Tibial artery (tissue), 4 donors: Measurements from ENCODE around the gene ZBTB7C.

Experiments
- DNase-seq, 2 donors: peaks; one replicate each; pipeline ENCODE4 v3.0.0-alpha.2; 2019
- H3K27ac ChIP-seq, 2 donors: fragments of 200-600 bp; sonication (generic) in 1 of 2; 1 replicate in 1 of 2; 2 replicates in 1 of 2; pipeline ENCODE4 v1.5.1; 2018 to 2019; ENCODE audit warnings: mild to moderate bottlenecking in 1 of 2
- H3K27me3 ChIP-seq, 2 donors: fragments of 200-600 bp; sonication (generic) in 1 of 2; one replicate each; pipeline versions ENCODE4 v1.5.1 to v1.6.0; 2016 to 2019
- H3K36me3 ChIP-seq, 3 donors: fragments of 200-600 bp; sonication (generic) in 2 of 3; one replicate each; pipeline ENCODE4 v1.5.1; 2016 to 2019; ENCODE audit warnings: mild to moderate bottlenecking in 2 of 3
- H3K4me1 ChIP-seq, 4 donors: fragments of 200-600 bp; sonication (generic) in 2 of 4; 1 replicate in 3 of 4; 2 replicates in 1 of 4; pipeline ENCODE4 v1.5.1; 2016 to 2019
- H3K4me3 ChIP-seq, 2 donors: fragments of 200-600 bp; sonication (generic) in 1 of 2; 1 replicate in 1 of 2; 2 replicates in 1 of 2; pipeline ENCODE4 v1.5.1; 2018 to 2019; ENCODE audit warnings: mild to moderate bottlenecking in 2 of 2
- H3K9me3 ChIP-seq, 3 donors: fragments of 200-600 bp; sonication (generic) in 1 of 3; one replicate each; pipeline ENCODE4 v1.5.1; 2016 to 2019
- intact Hi-C: fragments of 100-400 bp; cut with DNase I; formaldehyde crosslinking; loops from one replicate; pipeline ENCODE4 v1.15.0; 2023; ENCODE audit warnings: low total_unique reads
- TF ChIP-seq, protein P1 (sequence below), 2 experiments: fragments of 200-600 bp in 1 of 2; fragments of 450-650 bp in 1 of 2; IDR thresholded peaks; one replicate each; pipeline ENCODE4 v1.5.1; 2017 to 2019; ENCODE audit warnings: antibody characterized with exemption in 2 of 2, mild to moderate bottlenecking in 1 of 2, moderate library complexity in 1 of 2

Gene ZBTB7C

DNA sequence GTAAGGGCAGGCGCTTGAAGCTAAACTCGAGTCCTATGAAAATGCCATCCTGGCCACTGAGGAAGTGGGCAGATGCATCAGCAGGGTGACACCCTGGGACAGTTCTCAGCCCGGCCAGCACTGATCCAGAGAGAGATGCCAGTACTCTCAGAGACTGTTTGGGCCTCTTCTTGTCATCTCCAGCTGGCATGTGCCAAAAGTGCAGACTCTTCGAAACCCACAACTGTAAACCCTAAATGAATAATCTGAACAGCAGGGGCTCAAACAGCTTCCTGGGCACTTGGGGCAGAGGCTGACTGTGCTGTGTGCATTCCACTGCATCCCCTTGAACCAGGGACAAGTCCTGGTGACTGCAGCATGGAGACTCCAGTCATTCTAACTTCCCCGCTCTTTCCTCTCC lies 274.6 kb downstream of the ZBTB7C start:
- DNase-seq: no peak
- no peaks in the 10 kb centered on the region for H3K9me3 ChIP-seq
- peaks cover 0 to 11% of the 10 kb centered on the region in 2 donors for H3K27me3 ChIP-seq
- H3K4me1 ChIP-seq: peaks cover 0 to 51% (median 30%) of the 10 kb centered on the region in 4 donors
- H3K4me3 ChIP-seq: no peak overlapping the region
- no peak overlapping the region for H3K27ac ChIP-seq
- H3K36me3 ChIP-seq: no peaks in the 10 kb centered on the region
- TF ChIP-seq, protein P1, sequence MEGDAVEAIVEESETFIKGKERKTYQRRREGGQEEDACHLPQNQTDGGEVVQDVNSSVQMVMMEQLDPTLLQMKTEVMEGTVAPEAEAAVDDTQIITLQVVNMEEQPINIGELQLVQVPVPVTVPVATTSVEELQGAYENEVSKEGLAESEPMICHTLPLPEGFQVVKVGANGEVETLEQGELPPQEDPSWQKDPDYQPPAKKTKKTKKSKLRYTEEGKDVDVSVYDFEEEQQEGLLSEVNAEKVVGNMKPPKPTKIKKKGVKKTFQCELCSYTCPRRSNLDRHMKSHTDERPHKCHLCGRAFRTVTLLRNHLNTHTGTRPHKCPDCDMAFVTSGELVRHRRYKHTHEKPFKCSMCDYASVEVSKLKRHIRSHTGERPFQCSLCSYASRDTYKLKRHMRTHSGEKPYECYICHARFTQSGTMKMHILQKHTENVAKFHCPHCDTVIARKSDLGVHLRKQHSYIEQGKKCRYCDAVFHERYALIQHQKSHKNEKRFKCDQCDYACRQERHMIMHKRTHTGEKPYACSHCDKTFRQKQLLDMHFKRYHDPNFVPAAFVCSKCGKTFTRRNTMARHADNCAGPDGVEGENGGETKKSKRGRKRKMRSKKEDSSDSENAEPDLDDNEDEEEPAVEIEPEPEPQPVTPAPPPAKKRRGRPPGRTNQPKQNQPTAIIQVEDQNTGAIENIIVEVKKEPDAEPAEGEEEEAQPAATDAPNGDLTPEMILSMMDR (IDR thresholded peaks at IDR 0.05): no peak
- intact Hi-C loops: no loop called here

DNA sequence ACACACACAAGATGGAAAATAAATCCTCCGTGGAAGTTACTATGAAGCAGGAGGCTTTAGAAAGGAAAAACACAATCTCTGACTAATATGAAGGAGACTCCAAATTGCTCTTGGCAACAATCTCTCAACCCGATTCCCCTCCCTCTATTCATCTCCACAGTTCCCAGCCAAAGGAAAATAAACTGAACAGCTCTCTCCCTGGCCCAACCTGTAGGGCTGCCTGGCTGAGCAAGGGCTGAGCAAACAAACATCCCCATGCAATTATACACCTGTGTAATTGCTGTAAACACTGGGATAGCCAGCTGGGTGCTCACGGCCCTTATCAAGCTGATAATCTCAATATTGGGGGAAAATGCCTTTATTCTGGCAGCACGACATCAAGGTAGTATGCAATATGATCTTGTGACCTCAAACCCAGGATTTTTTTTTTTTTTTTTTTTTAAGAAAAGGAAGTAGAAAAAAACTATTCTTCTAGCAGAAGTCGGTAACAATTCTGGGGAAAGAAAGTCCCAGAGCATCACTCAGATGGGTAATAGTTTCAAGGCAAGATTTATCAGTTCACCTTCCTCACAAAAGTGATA lies 275.4 kb downstream of the ZBTB7C start:
- no peaks in the 10 kb centered on the region for H3K9me3 ChIP-seq

DNA sequence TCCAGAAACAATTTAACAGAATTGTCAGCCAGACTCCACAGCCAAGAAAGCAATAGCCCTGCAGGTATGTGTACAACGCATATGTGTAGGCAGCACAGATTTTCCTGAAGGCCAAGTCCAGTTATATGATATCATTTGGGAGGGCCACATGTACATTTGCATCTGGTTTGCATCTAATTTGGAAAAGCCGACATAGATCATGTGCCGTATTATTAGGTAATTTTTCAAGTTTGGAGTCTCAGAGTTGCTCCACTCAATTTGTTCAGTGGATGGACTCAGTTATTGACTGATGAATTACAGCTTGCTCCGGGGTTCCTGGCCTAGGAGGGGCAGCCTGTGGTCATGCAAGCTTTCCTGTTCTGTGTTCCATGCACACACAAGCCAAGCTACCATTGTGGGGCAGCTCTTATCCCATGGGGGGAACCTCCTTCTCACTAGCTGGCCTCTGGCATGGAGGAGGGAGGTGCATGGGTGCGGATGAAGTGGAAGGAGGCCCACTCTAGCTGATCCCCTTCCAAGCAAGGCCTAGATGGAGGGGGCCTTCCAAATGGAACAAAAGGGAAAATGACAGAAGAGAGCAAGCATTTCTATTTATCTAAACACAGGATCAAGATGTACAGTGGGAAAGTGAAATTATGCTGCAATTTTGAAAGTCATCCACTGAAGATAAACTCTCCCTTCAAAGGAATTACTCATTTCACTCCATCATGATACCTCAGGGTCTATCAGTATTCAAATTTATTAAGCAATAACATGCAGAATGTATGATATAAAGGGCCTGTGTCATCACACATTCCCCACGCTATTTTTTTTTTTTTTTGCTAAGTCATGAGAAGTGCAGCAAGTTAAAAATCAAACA lies 276.2 kb downstream of the ZBTB7C start:
- Histone ChIP-seq H3K27me3 (peaks cover 0 to 11% of the 10 kb centered on the region in 2 donors), H3K27ac (no peak overlapping the region), H3K4me3 (no peak overlapping the region), H3K9me3 (no peaks in the 10 kb centered on the region), H3K4me1 (peaks cover 0 to 45% (median 25%) of the 10 kb centered on the region in 4 donors), H3K36me3 (no peaks in the 10 kb centered on the region)
- intact Hi-C loops: no loop called here
- DNase-seq: no peak
- TF ChIP-seq, protein P1 (IDR thresholded peaks at IDR 0.05): no peak

More for the DNA sequence above, 275.4 kb downstream of the ZBTB7C start:
- H3K4me1 ChIP-seq: peaks cover 0 to 46% (median 25%) of the 10 kb centered on the region in 4 donors
- H3K36me3 ChIP-seq: no peaks in the 10 kb centered on the region
- H3K4me3 ChIP-seq: no peak overlapping the region
- H3K27me3 ChIP-seq: peaks cover 0 to 11% of the 10 kb centered on the region in 2 donors
- intact Hi-C loops: no loop called here
- no peak overlapping the region for H3K27ac ChIP-seq
- TF ChIP-seq, protein P1 (IDR thresholded peaks at IDR 0.05): no peak
- DNase-seq: no peak

DNA sequence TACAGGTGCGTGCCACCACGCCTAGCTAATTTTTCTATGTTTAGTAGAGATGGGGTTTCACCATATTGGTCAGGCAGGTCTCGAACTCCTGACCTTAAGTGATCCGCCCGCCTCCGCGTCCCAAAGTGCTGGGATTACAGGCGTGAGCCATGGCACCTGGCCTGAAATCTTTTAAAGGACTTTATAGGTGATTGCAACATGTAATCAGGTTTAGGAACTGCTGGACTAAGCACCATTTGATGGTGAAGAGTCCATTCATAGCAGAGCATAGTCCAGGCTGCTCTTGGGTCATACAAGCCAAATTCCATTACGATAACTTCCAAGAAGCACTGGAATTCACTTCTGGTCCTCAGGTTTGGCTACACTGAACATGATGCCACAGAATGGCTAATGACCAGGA lies 278.1 kb downstream of the ZBTB7C start:
- Histone ChIP-seq H3K9me3 (no peaks in the 10 kb centered on the region), H3K36me3 (no peaks in the 10 kb centered on the region), H3K4me1 (peaks cover 0 to 27% (median 12%) of the 10 kb centered on the region in 4 donors), H3K27ac (no peak overlapping the region), H3K4me3 (no peak overlapping the region), H3K27me3 (peaks cover 0 to 6% of the 10 kb centered on the region in 2 donors)
- intact Hi-C loops: no loop called here
- TF ChIP-seq, protein P1 (IDR thresholded peaks at IDR 0.05): no peak
- peak in 1 of 2 donors; percentile 13 for DNase-seq

DNA sequence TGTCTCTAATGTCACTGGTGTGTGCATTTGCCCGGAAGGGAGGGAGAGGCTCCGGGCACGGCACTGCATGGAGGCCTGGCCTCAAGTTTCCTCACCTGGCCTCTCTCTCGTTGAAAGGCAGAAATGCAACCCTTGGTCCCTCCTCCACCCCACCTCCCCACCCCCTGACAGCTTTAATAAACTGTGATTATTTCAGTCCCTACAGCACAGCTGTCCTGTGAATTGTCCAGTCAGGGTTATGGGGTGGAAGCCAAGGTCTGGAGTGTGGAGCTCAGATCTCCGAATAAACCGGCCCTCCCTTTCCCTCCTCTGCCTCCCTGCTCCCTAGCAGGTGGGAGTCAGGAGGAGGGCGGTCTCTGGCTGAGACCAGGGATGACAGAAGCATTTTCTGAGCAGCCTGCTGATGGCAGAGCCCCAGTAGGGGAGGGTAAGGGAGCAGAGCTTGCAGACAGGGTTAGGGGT lies 279.5 kb downstream of the ZBTB7C start:
- no peaks in the 10 kb centered on the region for H3K36me3 ChIP-seq
- H3K9me3 ChIP-seq: no peaks in the 10 kb centered on the region
- H3K4me1 ChIP-seq: peaks cover 0 to 22% (median 4%) of the 10 kb centered on the region in 4 donors
- no peak overlapping the region for H3K4me3 ChIP-seq
- intact Hi-C loops: no loop called here
- TF ChIP-seq, protein P1 (IDR thresholded peaks at IDR 0.05): no peak
- peak in 1 of 2 donors; percentile 21 for DNase-seq
- no peak overlapping the region for H3K27ac ChIP-seq
- no peaks in the 10 kb centered on the region for H3K27me3 ChIP-seq
